ENCODE measurements around the gene ITSN2. TPM values are rescaled to one million over a fixed set of nuclear protein-coding genes. Genes with fewer than 3 reads are reported as not detected.
"Not testable (repeated sequence)": the region's sequence is repeated elsewhere in the genome, so short reads cannot be mapped to it uniquely, and the experiment has no call there.

ITSN2 gene
- total RNA-seq, result 10 to 100 TPM; 59.0 to 61.6 TPM

DNA sequence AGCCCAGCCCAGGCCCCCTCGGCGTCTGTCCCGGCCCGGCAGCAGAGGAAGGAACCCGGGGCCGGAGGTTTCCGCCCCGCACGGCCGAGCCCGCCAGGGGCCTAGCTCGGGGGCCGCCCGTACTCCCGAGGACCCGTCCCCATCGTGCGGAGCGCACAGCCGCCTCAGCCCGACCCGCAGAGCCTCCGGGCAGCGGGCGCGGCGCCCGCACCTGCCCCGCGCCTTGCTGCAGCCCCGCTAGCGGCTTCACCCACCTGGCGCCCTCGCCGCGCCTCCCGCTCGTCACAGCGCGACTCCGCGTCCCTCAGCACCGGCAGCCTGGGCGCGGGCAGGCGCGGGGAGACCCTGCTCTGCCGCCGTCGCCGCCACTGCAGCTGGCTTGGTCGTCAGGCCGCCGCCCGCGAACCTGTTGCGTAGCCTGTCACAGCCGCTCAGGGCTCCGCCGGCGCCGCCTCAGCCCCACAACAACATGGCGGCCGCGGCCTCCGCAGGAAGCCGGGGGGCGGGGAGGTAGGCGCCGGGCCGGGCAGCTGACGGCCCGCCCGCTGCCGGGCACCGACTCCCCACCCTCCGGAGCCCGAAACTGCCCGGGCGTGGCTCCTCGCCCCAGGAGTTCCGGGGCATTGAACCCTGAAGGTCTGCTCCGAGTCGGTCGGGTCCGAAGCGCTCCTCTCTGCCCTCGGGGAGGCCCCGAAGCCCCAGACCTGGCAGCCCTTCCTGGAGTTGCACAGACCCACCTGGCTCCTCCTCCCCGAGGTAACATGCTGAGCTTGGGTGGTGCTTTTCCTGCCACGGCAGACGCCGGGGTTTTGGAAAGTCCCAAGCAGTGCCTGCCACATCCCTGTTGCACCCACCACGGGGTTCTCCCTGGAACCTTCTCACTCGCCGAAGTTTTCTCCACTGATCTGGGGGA, at the start of gene ITSN2:
ITSN2 (minus strand) TSS at position 487 of the 913 bp plus-strand sequence. CDS start 32,454 bp downstream, outside the sequence.
- ChIA-PET CTCF (interaction anchor here (0.6 to 1.3 kb wide), 2 partner anchors 10 to 45 kb away, joined by 4 read pairs; no protein-coding TSS in a partner anchor), POLR2A (interaction anchor here (0.5 to 1.9 kb wide), 4 partner anchors 10 to 44 kb away, joined by 4 to 6 read pairs (median 5); no protein-coding TSS in a partner anchor)

DNA sequence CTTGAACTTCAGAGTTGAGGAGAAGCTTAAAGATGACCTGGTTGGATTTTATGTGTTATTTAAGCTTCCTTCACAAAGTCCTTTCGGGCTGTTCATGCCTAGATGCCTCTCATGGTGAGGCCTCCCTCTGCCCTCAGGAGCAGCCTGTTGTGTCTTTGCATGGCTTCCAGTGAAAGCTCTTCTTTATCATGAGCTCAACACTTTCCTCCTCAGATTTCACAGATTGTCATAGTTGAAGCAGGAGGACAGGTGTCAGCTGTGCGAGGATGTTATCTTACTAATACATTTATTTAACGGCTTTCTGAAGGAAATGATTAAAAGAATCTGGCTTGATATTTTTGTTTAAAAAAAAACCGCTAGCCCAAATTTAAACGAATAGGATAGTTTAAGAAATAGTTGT, 48.8 kb upstream of the ITSN2 start:
- ChIA-PET CTCF (interaction anchor here (0.5 to 4.3 kb wide), 9 partner anchors 13 to 575 kb away, joined by 3 to 41 read pairs (median 4); no protein-coding TSS in a partner anchor), POLR2A (no interaction called here)

DNA sequence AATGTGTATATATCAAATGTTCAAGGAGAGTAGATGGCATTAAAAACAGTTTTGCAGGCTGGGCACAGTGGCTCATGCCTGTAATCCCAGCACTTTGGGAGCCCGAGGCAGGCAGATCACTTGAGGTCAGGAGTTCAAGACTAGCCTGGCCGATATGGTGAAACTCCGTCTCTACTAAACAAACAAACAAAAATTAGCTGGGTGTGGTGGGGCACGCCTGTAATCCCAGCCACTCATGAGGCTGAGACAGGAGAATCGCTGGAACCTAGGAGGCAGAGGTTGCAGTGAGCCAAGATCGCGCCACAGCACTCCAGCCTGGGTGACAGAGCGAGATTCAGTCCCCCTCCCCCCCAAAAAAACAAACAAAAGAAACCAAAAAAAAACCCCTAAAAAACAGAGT, 48.4 kb upstream of the ITSN2 start:
- POLR2A ChIA-PET, result not testable (repeated sequence)
- CTCF ChIA-PET, result interaction anchor here (0.6 to 4.3 kb wide), 6 partner anchors 75 to 509 kb away, joined by 3 to 41 read pairs (median 4); no protein-coding TSS in a partner anchor

DNA sequence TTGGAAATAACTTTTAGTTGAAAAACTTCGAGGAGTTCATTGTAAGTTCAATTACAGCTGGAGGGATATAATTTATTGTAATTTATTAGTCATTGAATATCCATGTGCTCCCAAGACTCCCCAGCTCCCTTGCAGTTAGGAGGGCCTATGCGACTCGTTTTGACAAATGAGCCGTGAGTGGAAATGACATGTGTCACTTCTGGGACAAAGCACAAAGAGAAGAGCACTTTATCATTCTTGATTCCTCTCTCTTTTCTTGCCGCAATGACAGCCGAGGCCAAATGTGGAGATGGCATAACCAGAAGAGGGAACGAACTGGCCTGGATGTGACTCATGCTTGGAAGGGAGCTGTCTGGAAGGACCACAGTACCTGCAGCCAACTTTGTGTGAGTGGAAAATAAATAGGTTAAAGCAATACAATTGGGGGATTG, 44.2 kb upstream of the ITSN2 start:
- ChIA-PET POLR2A (no interaction called here), CTCF (interaction anchor here (1.4 kb wide), 1 partner anchor 423 kb away, joined by 3 read pairs; no protein-coding TSS in a partner anchor)

DNA sequence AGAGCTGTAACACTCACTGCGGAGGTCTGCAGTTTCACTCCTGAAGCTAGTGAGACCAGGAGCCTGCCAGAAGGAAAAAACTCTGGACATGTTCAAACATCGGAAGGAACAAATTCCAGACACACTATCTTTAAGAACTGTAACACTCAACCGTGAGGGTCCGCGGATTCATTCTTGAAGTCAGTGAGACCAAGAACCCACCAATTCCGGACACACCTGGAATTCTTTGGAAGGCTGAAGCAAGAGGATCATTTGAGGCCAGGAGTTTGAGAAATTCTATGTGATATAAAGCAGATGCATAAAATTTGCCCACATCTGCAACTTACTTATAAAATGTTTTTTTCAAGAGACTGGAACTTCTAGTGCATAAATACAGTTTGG, 43.5 kb upstream of the ITSN2 start:
- ChIA-PET POLR2A (no interaction called here), CTCF (interaction anchor here (1.4 kb wide), 1 partner anchor 424 kb away, joined by 3 read pairs; no protein-coding TSS in a partner anchor)

DNA sequence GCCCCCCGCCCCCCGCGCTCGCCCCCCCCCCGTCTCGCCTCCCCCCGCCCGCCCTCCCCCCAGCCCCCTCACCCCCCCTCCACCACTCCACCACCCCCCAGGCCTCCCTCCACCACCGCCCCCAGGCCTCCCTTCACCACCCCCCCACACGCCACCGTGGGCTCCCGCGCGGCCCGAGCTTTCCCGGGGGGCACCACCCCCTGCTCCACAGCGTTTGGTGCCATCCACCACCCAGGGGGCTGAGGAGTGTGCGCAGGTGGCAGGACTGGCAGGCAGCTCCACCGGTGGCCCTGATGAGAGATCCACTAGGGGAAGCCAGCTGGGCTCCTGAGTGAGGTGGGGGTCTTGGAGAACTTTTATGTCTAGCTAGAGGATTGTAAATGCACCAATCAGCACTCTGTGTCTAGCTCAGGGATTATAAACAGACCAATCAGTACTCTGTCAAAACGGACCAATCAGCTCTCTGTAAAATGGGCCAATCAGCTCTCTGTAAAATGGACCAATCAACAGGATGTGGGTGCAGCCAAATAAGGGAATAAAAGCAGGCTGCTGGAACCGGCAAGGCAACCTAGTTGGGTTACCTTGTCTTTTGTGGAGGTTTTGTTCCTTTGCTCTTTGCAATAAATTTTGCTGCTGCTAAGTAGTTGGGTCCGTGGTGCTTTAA, 43.0 kb upstream of the ITSN2 start:
- POLR2A ChIA-PET, result no interaction called here
- CTCF ChIA-PET, result no interaction called here

DNA sequence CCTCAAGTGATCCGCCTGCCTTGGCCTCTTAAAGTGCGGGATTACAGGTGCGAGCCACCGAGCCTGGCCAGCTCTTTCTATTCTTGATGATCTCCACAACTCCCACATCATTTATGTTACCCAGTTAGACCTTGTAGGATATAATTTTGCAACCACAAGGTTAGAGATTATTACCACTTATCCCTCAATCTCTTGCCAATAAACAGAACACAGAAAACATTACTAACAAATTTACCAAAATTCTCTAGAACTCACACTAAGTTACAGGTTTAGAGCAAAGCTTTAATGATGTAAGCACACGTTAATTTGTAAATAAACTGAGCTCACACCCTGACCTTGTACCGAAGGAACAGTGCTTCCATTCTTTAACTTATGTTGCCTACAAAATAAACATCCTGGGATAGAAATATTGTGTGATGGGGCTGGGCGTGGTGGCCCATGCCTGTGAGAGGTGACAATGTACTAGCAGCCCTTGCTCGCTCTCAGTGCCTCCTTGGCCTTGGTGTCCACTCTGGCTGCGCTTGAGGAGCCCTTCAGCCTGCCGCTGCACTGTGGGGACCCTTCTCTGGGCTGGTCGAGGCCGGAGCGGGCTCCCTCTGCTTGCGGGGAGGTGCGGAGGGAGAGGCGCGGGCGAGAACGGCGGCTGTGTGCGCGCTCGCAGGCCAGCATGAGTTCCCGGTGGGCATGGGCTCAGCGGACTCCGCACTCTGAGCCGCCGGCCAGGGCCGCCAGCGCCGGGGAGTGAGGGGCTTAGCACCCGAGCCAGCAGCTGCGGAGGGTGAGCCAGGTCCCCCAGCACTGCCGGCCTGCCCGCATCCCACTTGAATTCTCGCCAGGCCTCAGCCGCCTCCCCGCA, 42.1 kb upstream of the ITSN2 start:
- ChIA-PET CTCF (no interaction called here), POLR2A (no interaction called here)

DNA sequence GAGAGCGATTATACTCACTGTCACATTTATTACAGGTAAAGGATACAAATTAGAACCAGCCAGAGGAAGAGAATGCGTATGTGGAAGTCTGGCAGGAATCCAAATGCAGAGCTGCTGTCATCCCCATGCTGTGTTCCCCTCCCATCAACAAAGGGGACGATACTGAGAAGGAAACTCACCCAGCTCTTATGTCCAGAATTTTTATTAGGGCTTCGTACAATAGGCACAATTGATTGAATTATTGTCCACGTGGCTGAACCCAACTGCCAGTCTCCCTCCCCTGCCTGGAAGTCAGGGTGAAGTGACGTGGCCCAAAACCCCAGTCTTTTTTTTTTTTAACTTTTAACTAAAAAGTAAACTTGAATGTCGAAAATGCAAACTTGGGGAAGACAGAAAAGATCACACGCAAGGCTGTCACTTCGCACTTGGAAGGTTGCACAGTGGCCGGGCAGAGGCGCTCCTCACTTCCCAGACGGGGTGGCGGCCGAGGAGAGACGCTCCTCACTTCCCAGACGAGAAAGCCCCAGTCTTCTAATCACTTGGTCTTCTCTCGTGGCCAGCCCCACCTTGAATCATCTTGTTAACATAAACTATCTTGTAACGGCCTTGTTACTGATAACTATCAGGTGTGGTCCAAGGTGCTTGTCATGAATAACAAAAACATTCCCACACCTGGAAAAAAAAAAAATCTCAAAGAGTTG, 40.0 kb upstream of the ITSN2 start:
- POLR2A ChIA-PET, result no interaction called here
- CTCF ChIA-PET, result interaction anchor here (1.1 kb wide), 1 partner anchor 10 kb away, joined by 4 read pairs; no protein-coding TSS in a partner anchor

DNA sequence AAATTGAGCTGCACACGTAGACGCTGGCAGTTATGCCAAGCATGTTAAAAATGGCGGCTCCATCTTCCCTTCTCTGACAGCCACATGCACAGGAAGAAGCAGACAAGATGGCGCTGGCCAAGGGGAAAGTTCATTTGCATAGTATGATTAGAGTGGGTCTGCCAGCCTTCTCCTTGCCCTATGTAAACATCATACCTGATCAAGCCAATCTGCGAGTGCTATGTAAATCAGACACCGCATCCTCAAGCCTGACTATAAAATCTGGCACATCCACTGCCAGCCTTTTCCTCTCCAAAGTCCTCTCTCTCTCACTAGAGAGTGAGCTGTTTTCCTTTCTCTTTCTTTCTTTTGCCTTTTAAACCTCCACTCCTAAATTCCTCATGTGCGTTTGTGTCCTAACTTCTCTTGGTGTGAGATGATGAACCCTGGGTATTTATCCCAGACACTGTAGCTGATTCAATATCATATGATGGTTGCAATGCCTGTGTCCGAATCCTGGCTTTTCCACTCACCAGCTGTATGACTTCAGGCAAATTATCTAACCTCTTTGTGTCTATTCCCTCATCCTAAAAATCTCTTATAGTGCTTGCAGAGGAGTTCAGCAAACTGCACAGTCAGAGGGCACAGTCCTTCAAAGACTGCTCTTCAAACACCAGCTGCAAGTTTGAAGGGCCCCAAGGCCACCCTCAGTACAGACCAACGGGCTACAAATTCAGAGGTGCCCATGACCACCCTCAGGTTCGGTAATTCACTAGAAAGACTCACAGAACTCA, 39.3 kb upstream of the ITSN2 start:
- ChIA-PET POLR2A (interaction anchor here (0.5 kb wide), 1 partner anchor 154 kb away, joined by 3 read pairs; no protein-coding TSS in a partner anchor), CTCF (no interaction called here)

DNA sequence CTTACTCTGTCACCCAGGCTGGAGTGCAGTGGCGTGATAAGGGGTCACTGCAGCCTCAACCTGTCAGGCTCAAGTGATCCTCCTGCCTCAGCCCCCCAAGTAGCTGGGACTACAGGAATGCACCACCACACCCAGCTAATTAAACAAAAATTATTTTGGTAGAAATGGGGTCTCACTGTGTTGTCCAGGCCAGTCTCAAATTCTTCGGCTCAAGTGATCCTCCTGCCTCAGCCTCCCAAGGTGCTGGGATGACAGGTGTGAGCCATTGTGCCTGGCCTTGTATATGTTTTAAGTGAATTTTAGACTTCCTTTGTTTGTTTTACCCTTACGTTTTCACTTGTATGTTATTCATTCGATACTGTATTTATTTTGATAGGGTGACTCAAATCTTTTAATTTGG, 34.7 kb upstream of the ITSN2 start:
- CTCF ChIA-PET, result interaction anchor here (0.5 to 0.8 kb wide), 2 partner anchors 370 to 734 kb away, joined by 3 to 4 read pairs; no protein-coding TSS in a partner anchor

DNA sequence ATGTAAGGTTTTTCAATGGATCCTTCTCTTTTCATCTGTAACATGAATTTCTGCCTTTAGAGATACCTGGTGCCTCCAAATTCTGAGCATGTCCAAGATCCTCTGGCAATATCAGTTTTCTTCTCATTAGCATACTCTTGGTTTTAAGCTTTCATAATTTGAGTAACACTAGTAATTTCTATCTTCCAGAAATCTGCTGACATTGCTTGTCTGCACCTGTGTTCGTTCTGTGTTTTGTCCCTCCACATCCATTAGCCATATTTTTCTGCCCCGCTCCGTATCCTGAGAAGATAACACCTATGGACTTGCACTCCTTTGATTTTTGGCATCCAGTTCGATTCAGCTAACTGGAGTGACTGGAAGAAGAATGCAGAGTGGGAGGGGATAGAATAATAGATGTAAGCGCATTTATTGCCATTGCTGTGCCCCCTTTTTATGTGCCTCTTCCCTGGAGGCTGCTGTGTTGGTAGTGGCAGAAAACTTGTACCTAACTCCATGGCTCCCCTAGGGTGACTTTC, 32.3 kb upstream of the ITSN2 start:
- ChIA-PET CTCF (no interaction called here), POLR2A (no interaction called here)

More for the DNA sequence above, 34.7 kb upstream of the ITSN2 start:
- POLR2A ChIA-PET, result no interaction called here

DNA sequence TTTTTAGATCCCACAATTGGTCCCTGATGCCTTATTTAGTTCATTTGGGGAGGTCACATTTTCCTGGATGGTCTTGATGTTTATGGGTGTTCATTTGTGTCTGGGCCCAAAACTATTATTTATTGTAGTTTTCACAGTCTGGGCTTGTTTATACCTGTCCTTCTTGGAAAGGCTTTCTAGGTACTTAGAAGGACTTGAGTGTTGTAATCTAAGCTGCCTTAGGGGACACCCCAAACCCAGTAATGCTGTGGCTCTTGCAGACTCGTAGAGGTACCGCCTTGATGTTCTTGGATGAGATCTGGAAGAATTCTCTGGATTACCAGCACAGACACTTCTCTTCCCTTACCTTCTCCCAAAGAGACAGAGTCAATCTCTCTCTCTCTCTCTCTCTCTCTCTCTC, 25.0 kb upstream of the ITSN2 start:
- ChIA-PET CTCF (interaction anchor here (0.7 kb wide), 1 partner anchor 403 kb away, joined by 3 read pairs; no protein-coding TSS in a partner anchor), POLR2A (no interaction called here)

DNA sequence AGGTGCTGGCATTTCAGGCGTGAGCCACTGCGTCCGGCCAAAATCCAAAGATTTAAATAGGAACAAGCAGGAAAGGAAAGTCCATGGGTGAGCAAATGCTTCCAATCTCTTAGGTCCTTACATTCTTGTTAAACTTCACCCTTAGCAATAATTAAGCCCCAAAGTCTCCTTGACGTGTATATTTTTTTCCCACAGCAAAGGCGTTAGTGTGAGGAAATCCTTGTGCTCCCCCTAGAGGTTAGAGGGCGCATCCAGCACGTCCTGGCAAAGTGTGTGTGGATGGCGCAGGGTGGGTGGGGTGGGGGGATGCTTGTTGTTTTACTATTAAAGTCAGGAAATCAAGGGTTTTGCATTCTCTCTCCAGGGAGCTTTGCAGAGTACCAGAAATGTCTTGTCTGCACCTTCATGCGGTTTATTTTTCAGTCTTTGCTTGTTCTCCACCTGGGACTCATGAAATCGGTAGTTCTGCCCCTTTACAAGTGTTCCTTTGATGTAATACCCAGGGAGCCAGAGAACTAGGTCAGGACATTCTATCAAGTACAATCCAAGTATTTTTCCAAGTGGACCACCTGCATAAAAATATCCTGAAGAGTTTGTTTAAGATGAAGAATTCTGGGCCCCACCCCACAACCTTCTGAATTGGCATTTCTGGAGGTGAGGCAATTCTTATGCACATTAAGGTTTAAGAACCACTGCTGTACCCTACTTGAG, 22.2 kb upstream of the ITSN2 start:
- ChIA-PET CTCF (interaction anchor here (1.4 kb wide), 1 partner anchor 9 kb away, joined by 3 read pairs; no protein-coding TSS in a partner anchor), POLR2A (no interaction called here)

DNA sequence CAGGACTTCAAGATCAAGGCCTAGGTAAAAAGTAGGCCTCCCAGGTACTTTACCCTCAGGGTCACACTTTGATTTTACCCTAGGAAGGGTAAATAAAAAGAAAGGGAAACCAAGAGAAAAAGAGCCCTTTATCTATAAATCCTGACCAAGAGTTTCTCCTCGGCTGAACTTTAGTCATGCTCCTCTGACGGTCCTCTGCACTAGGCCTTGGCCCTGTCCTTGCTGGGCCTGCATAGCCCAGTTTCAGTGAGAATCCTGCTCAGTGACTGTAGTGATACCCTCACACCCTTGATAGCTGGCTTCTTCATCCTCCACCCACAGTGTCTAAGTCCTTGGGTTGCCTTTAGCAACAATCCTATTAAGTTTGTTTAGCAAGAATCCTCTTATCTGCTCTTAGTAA, 20.5 kb upstream of the ITSN2 start:
- POLR2A ChIA-PET, result no interaction called here
- CTCF ChIA-PET, result no interaction called here

DNA sequence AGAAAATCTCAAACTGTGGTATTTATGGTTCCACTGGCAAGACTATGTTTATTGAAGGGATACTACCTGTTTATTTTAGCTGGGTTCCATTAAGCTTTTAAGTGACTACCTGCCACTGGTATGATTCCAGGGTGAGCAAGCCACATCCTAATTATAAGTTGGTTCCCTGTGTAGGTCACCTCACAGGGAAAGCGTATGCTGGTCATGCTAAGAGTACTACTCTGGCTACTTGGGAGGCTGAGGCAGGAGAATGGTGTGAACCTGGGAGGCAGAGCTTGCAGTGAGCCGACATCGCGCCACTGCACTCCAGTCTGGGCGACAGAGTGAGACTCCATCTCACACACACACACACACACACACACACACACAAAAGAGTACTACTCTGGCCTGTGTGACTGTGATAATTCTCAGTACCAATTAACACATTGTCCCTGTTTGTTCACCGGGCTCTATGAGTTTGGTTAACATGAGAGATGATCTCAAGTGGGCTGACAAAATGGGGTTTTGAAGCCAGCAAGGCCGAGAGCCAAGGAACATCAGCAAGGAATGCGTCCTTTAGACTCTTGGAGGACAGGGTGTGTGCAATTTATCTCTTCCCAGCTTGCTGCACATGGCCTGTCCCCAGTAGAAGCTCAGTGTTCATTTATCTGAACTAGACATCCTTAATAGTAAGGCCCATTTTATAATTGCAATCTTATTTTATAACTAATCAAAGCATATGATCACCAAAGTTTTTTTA, 15.2 kb upstream of the ITSN2 start:
- CTCF ChIA-PET, result interaction anchor here (0.8 kb wide), 1 partner anchor 382 kb away, joined by 3 read pairs; no protein-coding TSS in a partner anchor
- POLR2A ChIA-PET, result no interaction called here

DNA sequence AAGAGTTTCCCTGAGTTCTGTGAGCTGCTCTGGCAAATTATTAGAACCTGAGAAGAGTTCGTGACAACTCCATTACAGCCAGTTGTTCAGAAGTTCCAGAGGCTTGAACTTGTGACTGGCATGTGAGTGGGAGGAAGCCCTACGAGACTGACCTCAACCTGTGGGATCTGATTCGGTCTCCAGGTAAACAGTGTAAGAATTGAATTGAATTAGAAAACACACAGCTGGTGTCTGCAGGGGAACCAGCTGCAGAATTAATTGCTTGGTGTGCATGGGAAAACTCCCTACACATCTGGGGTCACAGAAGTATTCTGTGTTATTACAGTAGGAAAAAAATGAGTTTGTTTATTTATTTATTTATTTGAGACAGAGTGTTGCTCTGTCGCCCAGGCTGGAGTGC, 14.0 kb upstream of the ITSN2 start:
- ChIA-PET CTCF (interaction anchor here (0.9 to 1.0 kb wide), 2 partner anchors 8 to 15 kb away, joined by 3 to 5 read pairs; no protein-coding TSS in a partner anchor), POLR2A (no interaction called here)
